AG09309 (cell line): ENCODE results near the gene NKD2.

Source experiments
- DNase-seq: peaks from one replicate; pipeline ENCODE4 v3.0.0-alpha.2; 2010; ENCODE audit warnings: low read depth
- H3K4me3 ChIP-seq: 2 replicates; pipeline ENCODE4 v1.5.1; 2011; ENCODE audit warnings: mild to moderate bottlenecking, low read depth, low read length, moderate library complexity; ENCODE audit not compliant: control insufficient read depth
- CTCF ChIP-seq: IDR thresholded peaks from 2 replicates; pipeline ENCODE4 v1.5.1; 2011; ENCODE audit warnings: mild to moderate bottlenecking, low read depth, low read length, inconsistent platforms; ENCODE audit not compliant: insufficient read depth, control insufficient read depth; ENCODE audit errors: missing control alignments

NKD2 gene

GRCh38 chr5:1015507-1015906 is 6.9 kb downstream of the NKD2 start:
- DNase-seq = no peak
- no peak for TF ChIP-seq CTCF

GRCh38 chr5:1016036-1016435 is 7.4 kb downstream of the NKD2 start:
- DNase-seq = no peak
- H3K4me3 ChIP-seq = no peak overlapping the region
- TF ChIP-seq CTCF = no peak

More at GRCh38 chr5:1015507-1015906, 6.9 kb downstream of the NKD2 start:
- no peak overlapping the region for H3K4me3 ChIP-seq

- no peak for TF ChIP-seq CTCF
- DNase-seq = no peak
- H3K4me3 ChIP-seq = no peak overlapping the region
Observed at GRCh38 chr5:1016476-1016875, 7.9 kb downstream of the NKD2 start.

- no peak for DNase-seq
- H3K4me3 ChIP-seq = no peak overlapping the region
- no peak for TF ChIP-seq CTCF
Observed at GRCh38 chr5:1017056-1017455, 8.5 kb downstream of the NKD2 start.

- H3K4me3 ChIP-seq = no peak overlapping the region
- no peak for DNase-seq
- TF ChIP-seq CTCF = no peak
Observed at GRCh38 chr5:1017691-1018455, 9.3 kb downstream of the NKD2 start.

- no peak overlapping the region for H3K4me3 ChIP-seq
- no peak for TF ChIP-seq CTCF
Observed at GRCh38 chr5:1018596-1018995, 10.0 kb downstream of the NKD2 start.

More at GRCh38 chr5:1018596-1018995, 10.0 kb downstream of the NKD2 start:
- no peak for DNase-seq
